GM23338 (cell line): ENCODE data around the gene SNX2. TPM values are rescaled to one million over a fixed set of nuclear protein-coding genes. Genes with fewer than 3 reads are reported as not detected.

Experiments
- ATAC-seq: fragments of 200-7000 bp; cut with Tn5 transposase; 3 replicates; pipeline ENCODE4 v1.9.1; 2020
- DNase-seq: peaks from one replicate; pipeline ENCODE4 v3.0.0-alpha.2; 2015; ENCODE audit warnings: low spot score
- H2AFZ ChIP-seq: fragments of 200-600 bp; sonication (generic); 2 replicates; pipeline ENCODE4 v1.8.0; 2016; ENCODE audit warnings: antibody characterized with exemption, mild to moderate bottlenecking, moderate library complexity
- H3F3A ChIP-seq: fragments of 200-600 bp; sonication (generic); replicated peaks from 2 replicates; pipeline ENCODE4 v1.8.0; 2017; ENCODE audit warnings: antibody characterized with exemption, mixed run types, low read depth
- H3K27ac ChIP-seq: fragments of 200-600 bp; sonication (generic); 2 replicates; pipeline ENCODE4 v1.6.1; 2016; ENCODE audit warnings: low read depth
- H3K27me3 ChIP-seq: fragments of 200-600 bp; sonication (generic); 2 replicates; pipeline ENCODE4 v1.8.0; 2016; ENCODE audit warnings: mild to moderate bottlenecking, mixed run types, moderate library complexity; ENCODE audit not compliant: insufficient read depth
- H3K36me3 ChIP-seq: fragments of 200-600 bp; sonication (generic); 2 replicates; pipeline ENCODE4 v1.8.0; 2016; ENCODE audit warnings: mild to moderate bottlenecking; ENCODE audit not compliant: insufficient read depth
- H3K4me1 ChIP-seq: fragments of 200-600 bp; sonication (generic); 2 replicates; pipeline ENCODE4 v1.8.0; 2016; ENCODE audit warnings: mild to moderate bottlenecking, moderate library complexity; ENCODE audit not compliant: insufficient read depth
- H3K4me2 ChIP-seq: fragments of 200-600 bp; sonication (generic); 2 replicates; pipeline ENCODE4 v1.7.1; 2017; ENCODE audit warnings: mixed run types
- H3K4me3 ChIP-seq: fragments of 200-600 bp; sonication (generic); 2 replicates; pipeline ENCODE4 v1.6.1; 2016; ENCODE audit warnings: mixed run types
- H3K79me2 ChIP-seq: fragments of 200-600 bp; sonication (generic); replicated peaks from 2 replicates; pipeline ENCODE4 v1.8.0; 2017; ENCODE audit warnings: mild to moderate bottlenecking; ENCODE audit not compliant: insufficient read depth
- H3K9me2 ChIP-seq: fragments of 200-600 bp; sonication (generic); 2 replicates; pipeline ENCODE4 v1.8.0; 2017; ENCODE audit not compliant: insufficient read depth
- H4K20me1 ChIP-seq: fragments of 200-600 bp; sonication (generic); replicated peaks from 2 replicates; pipeline ENCODE4 v1.8.0; 2017; ENCODE audit warnings: mild to moderate bottlenecking; ENCODE audit not compliant: insufficient read depth
- H3K27ac Mint-ChIP-seq: 2 replicates; pipeline ENCODE4 v1.8.0; 2020; ENCODE audit warnings: inconsistent platforms, mild to moderate bottlenecking, moderate library complexity, mixed read lengths
- H3K27me3 Mint-ChIP-seq: 3 replicates; pipeline ENCODE4 v1.8.0; 2022; ENCODE audit warnings: low read depth, mild to moderate bottlenecking, moderate library complexity, mixed read lengths, inconsistent platforms; ENCODE audit not compliant: insufficient read depth, poor library complexity
- H3K36me3 Mint-ChIP-seq: 3 replicates; pipeline ENCODE4 v1.8.0; 2021; ENCODE audit warnings: low read depth, mild to moderate bottlenecking, inconsistent platforms, moderate library complexity, mixed read lengths
- H3K4me1 Mint-ChIP-seq: 3 replicates; pipeline ENCODE4 v1.8.0; 2020; ENCODE audit warnings: mild to moderate bottlenecking, inconsistent platforms, mixed read lengths
- H3K4me3 Mint-ChIP-seq: 3 replicates; pipeline ENCODE4 v1.8.0; 2021; ENCODE audit warnings: moderate library complexity, mild to moderate bottlenecking, inconsistent platforms, mixed read lengths
- H3K9me3 Mint-ChIP-seq: 3 replicates; pipeline ENCODE4 v1.8.0; 2020; ENCODE audit warnings: moderate library complexity, mild to moderate bottlenecking, inconsistent platforms, mixed read lengths
- CREB1 ChIP-seq: fragments of 250-450 bp; sonication (Bioruptor Pico); IDR thresholded peaks from 2 replicates; pipeline ENCODE4 v1.5.0; 2020; ENCODE audit warnings: low read depth, mild to moderate bottlenecking, moderate library complexity
- CTCF ChIP-seq, 2 experiments: fragments of 200-600 bp in 1 of 2; sonication (generic) in 1 of 2; conservative IDR thresholded peaks; 2 replicates each; pipeline versions ENCODE4 v1.5.1 to v1.6.1; 2016 to 2017; ENCODE audit warnings: antibody characterized with exemption in 2 of 2, low read depth in 2 of 2, mild to moderate bottlenecking in 2 of 2, moderate library complexity in 1 of 2
- ETS1 ChIP-seq: IDR thresholded peaks from 2 replicates; pipeline ENCODE4 v1.6.1; 2016; ENCODE audit warnings: antibody characterized with exemption
- EZH2 ChIP-seq: fragments of 200-600 bp; sonication (generic); IDR thresholded peaks from one replicate; pipeline ENCODE4 v1.8.0; 2017; ENCODE audit warnings: antibody characterized with exemption, mild to moderate bottlenecking, low read depth; ENCODE audit not compliant: unreplicated experiment
- EZH2phosphoT487 ChIP-seq: fragments of 200-600 bp; sonication (generic); IDR thresholded peaks from one replicate; pipeline ENCODE4 v1.8.1; 2018; ENCODE audit warnings: antibody characterized with exemption; ENCODE audit not compliant: unreplicated experiment
- JUNB ChIP-seq: IDR thresholded peaks from one replicate; pipeline ENCODE4 v1.6.1; 2016; ENCODE audit warnings: antibody characterized with exemption; ENCODE audit not compliant: unreplicated experiment
- NANOG ChIP-seq: IDR thresholded peaks from 2 replicates; pipeline ENCODE4 v1.6.1; 2016; ENCODE audit warnings: antibody characterized with exemption, borderline replicate concordance
- REST ChIP-seq: IDR thresholded peaks from one replicate; pipeline ENCODE4 v1.6.1; 2018; ENCODE audit warnings: antibody characterized with exemption; ENCODE audit not compliant: unreplicated experiment
- STAT1 ChIP-seq: IDR thresholded peaks from one replicate; pipeline ENCODE4 v1.6.1; 2016; ENCODE audit warnings: antibody characterized with exemption; ENCODE audit not compliant: unreplicated experiment
- ZNF114 ChIP-seq: fragments of 250-450 bp; sonication (Bioruptor Pico); IDR thresholded peaks from 2 replicates; pipeline ENCODE4 v1.5.0; 2020; ENCODE audit warnings: mild to moderate bottlenecking, moderate library complexity
- ZNF331 ChIP-seq: fragments of 250-450 bp; sonication (Bioruptor Pico); IDR thresholded peaks from 2 replicates; pipeline ENCODE4 v1.5.0; 2020; ENCODE audit warnings: low read depth, mild to moderate bottlenecking, moderate library complexity
- polyA plus RNA-seq: library from polyadenylated mRNA; unstranded; fragments of >200 nt; fragmentation: Nextera tagmentation; extraction: Ambion mirVana; gene quantifications from 2 replicates; pipeline ENCODE4 v1.2.1, GENCODE V29; 2016
- total RNA-seq: library from RNA; depleted of rRNA; stranded (reverse); fragments of >200 nt; shearing (Covaris generic); gene quantifications from 2 replicates; pipeline ENCODE4 v1.2.3, GENCODE V29; 2014
- TF ChIP-seq, protein P1 (sequence below): fragments of 250-450 bp; sonication (Bioruptor Pico); IDR thresholded peaks from 2 replicates; pipeline ENCODE4 v1.5.0; 2020; ENCODE audit warnings: mild to moderate bottlenecking, moderate library complexity

SNX2 gene
- total and polyA plus RNA-seq, 2 experiments from 2014 or later = 50.8 to 67.8 TPM

- H3F3A ChIP-seq = no peaks in the 10 kb centered on the region
- no peaks in the 10 kb centered on the region for H3K9me3 Mint-ChIP-seq
- no peaks in the 10 kb centered on the region; the same call in 1 of the 2 replicates for H4K20me1 ChIP-seq
- 0 out of 2 replicates have a peak overlapping the region, but pooled peaks have one; percentile 11 for H3K4me2 ChIP-seq
- peaks cover 16% of the 10 kb centered on the region for H3K4me1 Mint-ChIP-seq
- H3K4me1 ChIP-seq = peaks cover 25% of the 10 kb centered on the region
- no peak overlapping the region for H2AFZ ChIP-seq
- H3K36me3 ChIP-seq = no peaks in the 10 kb centered on the region
- TF ChIP-seq EZH2phosphoT487 (no peak), EZH2 (no peak), STAT1 (no peak), CREB1 (CRISPR knock-in tag) (no peak), CTCF (conservative IDR thresholded peaks at IDR 0.05; ENCODE audit: low read depth in 2 of 2) (no peak), ZNF331 (CRISPR knock-in tag) (no peak), ZNF114 (no peak), REST (no peak), ETS1 (no peak), JUNB (no peak), NANOG (no peak)
- TF ChIP-seq, protein P1, sequence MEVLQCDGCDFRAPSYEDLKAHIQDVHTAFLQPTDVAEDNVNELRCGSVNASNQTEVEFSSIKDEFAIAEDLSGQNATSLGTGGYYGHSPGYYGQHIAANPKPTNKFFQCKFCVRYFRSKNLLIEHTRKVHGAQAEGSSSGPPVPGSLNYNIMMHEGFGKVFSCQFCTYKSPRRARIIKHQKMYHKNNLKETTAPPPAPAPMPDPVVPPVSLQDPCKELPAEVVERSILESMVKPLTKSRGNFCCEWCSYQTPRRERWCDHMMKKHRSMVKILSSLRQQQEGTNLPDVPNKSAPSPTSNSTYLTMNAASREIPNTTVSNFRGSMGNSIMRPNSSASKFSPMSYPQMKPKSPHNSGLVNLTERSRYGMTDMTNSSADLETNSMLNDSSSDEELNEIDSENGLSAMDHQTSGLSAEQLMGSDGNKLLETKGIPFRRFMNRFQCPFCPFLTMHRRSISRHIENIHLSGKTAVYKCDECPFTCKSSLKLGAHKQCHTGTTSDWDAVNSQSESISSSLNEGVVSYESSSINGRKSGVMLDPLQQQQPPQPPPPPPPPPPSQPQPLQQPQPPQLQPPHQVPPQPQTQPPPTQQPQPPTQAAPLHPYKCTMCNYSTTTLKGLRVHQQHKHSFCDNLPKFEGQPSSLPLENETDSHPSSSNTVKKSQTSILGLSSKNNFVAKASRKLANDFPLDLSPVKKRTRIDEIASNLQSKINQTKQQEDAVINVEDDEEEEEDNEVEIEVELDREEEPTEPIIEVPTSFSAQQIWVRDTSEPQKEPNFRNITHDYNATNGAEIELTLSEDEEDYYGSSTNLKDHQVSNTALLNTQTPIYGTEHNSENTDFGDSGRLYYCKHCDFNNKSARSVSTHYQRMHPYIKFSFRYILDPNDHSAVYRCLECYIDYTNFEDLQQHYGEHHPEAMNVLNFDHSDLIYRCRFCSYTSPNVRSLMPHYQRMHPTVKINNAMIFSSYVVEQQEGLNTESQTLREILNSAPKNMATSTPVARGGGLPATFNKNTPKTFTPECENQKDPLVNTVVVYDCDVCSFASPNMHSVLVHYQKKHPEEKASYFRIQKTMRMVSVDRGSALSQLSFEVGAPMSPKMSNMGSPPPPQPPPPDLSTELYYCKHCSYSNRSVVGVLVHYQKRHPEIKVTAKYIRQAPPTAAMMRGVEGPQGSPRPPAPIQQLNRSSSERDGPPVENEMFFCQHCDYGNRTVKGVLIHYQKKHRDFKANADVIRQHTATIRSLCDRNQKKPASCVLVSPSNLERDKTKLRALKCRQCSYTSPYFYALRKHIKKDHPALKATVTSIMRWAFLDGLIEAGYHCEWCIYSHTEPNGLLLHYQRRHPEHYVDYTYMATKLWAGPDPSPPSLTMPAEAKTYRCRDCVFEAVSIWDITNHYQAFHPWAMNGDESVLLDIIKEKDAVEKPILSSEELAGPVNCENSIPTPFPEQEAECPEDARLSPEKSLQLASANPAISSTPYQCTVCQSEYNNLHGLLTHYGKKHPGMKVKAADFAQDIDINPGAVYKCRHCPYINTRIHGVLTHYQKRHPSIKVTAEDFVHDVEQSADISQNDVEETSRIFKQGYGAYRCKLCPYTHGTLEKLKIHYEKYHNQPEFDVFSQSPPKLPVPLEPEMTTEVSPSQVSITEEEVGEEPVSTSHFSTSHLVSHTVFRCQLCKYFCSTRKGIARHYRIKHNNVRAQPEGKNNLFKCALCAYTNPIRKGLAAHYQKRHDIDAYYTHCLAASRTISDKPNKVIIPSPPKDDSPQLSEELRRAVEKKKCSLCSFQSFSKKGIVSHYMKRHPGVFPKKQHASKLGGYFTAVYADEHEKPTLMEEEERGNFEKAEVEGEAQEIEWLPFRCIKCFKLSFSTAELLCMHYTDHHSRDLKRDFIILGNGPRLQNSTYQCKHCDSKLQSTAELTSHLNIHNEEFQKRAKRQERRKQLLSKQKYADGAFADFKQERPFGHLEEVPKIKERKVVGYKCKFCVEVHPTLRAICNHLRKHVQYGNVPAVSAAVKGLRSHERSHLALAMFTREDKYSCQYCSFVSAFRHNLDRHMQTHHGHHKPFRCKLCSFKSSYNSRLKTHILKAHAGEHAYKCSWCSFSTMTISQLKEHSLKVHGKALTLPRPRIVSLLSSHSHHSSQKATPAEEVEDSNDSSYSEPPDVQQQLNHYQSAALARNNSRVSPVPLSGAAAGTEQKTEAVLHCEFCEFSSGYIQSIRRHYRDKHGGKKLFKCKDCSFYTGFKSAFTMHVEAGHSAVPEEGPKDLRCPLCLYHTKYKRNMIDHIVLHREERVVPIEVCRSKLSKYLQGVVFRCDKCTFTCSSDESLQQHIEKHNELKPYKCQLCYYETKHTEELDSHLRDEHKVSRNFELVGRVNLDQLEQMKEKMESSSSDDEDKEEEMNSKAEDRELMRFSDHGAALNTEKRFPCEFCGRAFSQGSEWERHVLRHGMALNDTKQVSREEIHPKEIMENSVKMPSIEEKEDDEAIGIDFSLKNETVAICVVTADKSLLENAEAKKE (CRISPR knock-in tag) = no peak
- peaks cover 2% of the 10 kb centered on the region; the same call in 1 of the 2 replicates for H3K9me2 ChIP-seq
- no peak for DNase-seq
- no peak overlapping the region for H3K4me3 Mint-ChIP-seq
- peak overlapping the region; percentile 3; the same call in 1 of the 2 replicates for H3K27ac Mint-ChIP-seq
- no peak overlapping the region for H3K4me3 ChIP-seq
- H3K27me3 ChIP-seq = no peaks in the 10 kb centered on the region
- no peaks in the 10 kb centered on the region; the same call in 2 of the 3 replicates for H3K36me3 Mint-ChIP-seq
- H3K27ac ChIP-seq = peak overlapping the region; percentile 45; the same call in 1 of the 2 replicates
- H3K79me2 ChIP-seq = peaks cover 2% of the 10 kb centered on the region
- ATAC-seq = no peak
- no peaks in the 10 kb centered on the region for H3K27me3 Mint-ChIP-seq
These were observed 95.5 kb downstream of the SNX2 start for GRCh38 chr5:122870219-122870856.
